Mesenchymal stem cell (in vitro differentiated cells and primary cell): Measurements from ENCODE around the gene BARHL2.
A peak's percentile ranks its signal among the peaks of the same experiment; 100 is the strongest.

Source experiments
- DNase-seq: peaks from one replicate; pipeline ENCODE4 v3.0.0-alpha.2; 2013
- H2AFZ ChIP-seq: one replicate; pipeline ENCODE4 v1.6.1; 2013; ENCODE audit warnings: low read depth, mild to moderate bottlenecking, control low read depth, inconsistent platforms, low read length, moderate library complexity
- H2AK5ac ChIP-seq: 2 replicates; pipeline ENCODE4 v1.6.1; 2013; ENCODE audit warnings: low read length, moderate library complexity, mild to moderate bottlenecking, inconsistent platforms; ENCODE audit not compliant: severe bottlenecking
- H2BK120ac ChIP-seq: one replicate; pipeline ENCODE4 v1.6.1; 2013; ENCODE audit warnings: low read depth, mild to moderate bottlenecking, inconsistent platforms, low read length, moderate library complexity
- H2BK12ac ChIP-seq, 2 experiments: one replicate each; pipeline ENCODE4 v1.6.1; 2013; ENCODE audit warnings: inconsistent platforms in 2 of 2, low read length in 2 of 2, mild to moderate bottlenecking in 2 of 2, moderate library complexity in 2 of 2, control low read depth in 1 of 2
- H2BK15ac ChIP-seq: one replicate; pipeline ENCODE4 v1.6.1; 2013; ENCODE audit warnings: mild to moderate bottlenecking, low read depth, inconsistent platforms; ENCODE audit not compliant: poor library complexity, severe bottlenecking
- H2BK5ac ChIP-seq: 2 replicates; pipeline ENCODE4 v1.6.1; 2013; ENCODE audit warnings: low read depth, mild to moderate bottlenecking, low read length, control low read depth, inconsistent platforms; ENCODE audit not compliant: poor library complexity, severe bottlenecking
- H3K14ac ChIP-seq, 2 experiments: one replicate each; pipeline ENCODE4 v1.6.1; 2013; ENCODE audit warnings: inconsistent platforms in 2 of 2, low read length in 2 of 2, control low read depth in 1 of 2, mild to moderate bottlenecking in 1 of 2, moderate library complexity in 1 of 2
- H3K18ac ChIP-seq, 2 experiments: one replicate each; pipeline ENCODE4 v1.6.1; 2013; ENCODE audit warnings: inconsistent platforms in 2 of 2, low read length in 2 of 2, control low read depth in 1 of 2, low read depth in 1 of 2, mild to moderate bottlenecking in 1 of 2
- H3K23ac ChIP-seq, 2 experiments: one replicate each; pipeline ENCODE4 v1.6.1; 2013; ENCODE audit warnings: inconsistent platforms in 2 of 2, low read length in 2 of 2, mild to moderate bottlenecking in 2 of 2, moderate library complexity in 2 of 2, control low read depth in 1 of 2
- H3K27ac ChIP-seq: 2 replicates; pipeline ENCODE4 v1.5.1; 2013; ENCODE audit warnings: mild to moderate bottlenecking, moderate library complexity, low read length, control low read depth, inconsistent platforms; ENCODE audit not compliant: poor library complexity, severe bottlenecking
- H3K27me3 ChIP-seq, 2 experiments: 2 replicates each; pipeline versions ENCODE4 v1.6.1 to v1.7.0; 2013; ENCODE audit warnings: low read length in 2 of 2, mild to moderate bottlenecking in 2 of 2, moderate library complexity in 2 of 2, control low read depth in 1 of 2, inconsistent platforms in 1 of 2; ENCODE audit not compliant: control insufficient read depth in 1 of 2, insufficient read depth in 1 of 2
- H3K36me3 ChIP-seq, 2 experiments: 2 replicates each; pipeline versions ENCODE4 v1.6.1 to v1.7.0; 2013; ENCODE audit warnings: low read length in 2 of 2, control low read depth in 1 of 2, inconsistent platforms in 1 of 2, low read depth in 1 of 2, mild to moderate bottlenecking in 1 of 2; ENCODE audit not compliant: insufficient read depth in 2 of 2, control insufficient read depth in 1 of 2
- H3K4ac ChIP-seq, 2 experiments: one replicate each; pipeline ENCODE4 v1.6.1; 2013; ENCODE audit warnings: inconsistent platforms in 2 of 2, low read length in 2 of 2, mild to moderate bottlenecking in 2 of 2, moderate library complexity in 2 of 2, control low read depth in 1 of 2, low read depth in 1 of 2
- H3K4me1 ChIP-seq: 2 replicates; pipeline ENCODE4 v1.6.1; 2013; ENCODE audit warnings: low read depth, low read length, control low read depth; ENCODE audit not compliant: control insufficient read depth, insufficient read depth
- H3K4me2 ChIP-seq: 2 replicates; pipeline ENCODE4 v1.6.1; 2013; ENCODE audit warnings: low read length, mild to moderate bottlenecking, inconsistent platforms; ENCODE audit not compliant: poor library complexity, severe bottlenecking
- H3K4me3 ChIP-seq, 2 experiments: 2 replicates each; pipeline versions ENCODE4 v1.5.1 to v1.7.0; 2013; ENCODE audit warnings: low read length in 2 of 2, mild to moderate bottlenecking in 2 of 2, control low read depth in 1 of 2, low read depth in 1 of 2; ENCODE audit not compliant: insufficient read depth in 1 of 2
- H3K79me1 ChIP-seq: replicated peaks from 2 replicates; pipeline ENCODE4 v1.6.1; 2013; ENCODE audit warnings: mild to moderate bottlenecking, control low read depth, low read length, inconsistent platforms; ENCODE audit not compliant: poor library complexity, severe bottlenecking
- H3K9ac ChIP-seq: 2 replicates; pipeline ENCODE4 v1.7.0; 2013; ENCODE audit warnings: mild to moderate bottlenecking, low read length, moderate library complexity
- H3K9me3 ChIP-seq: 2 replicates; pipeline ENCODE4 v1.7.0; 2013; ENCODE audit warnings: mild to moderate bottlenecking, low read length; ENCODE audit not compliant: control insufficient read depth
- H4K8ac ChIP-seq: one replicate; pipeline ENCODE4 v1.6.1; 2013; ENCODE audit warnings: inconsistent platforms, mild to moderate bottlenecking, low read length, moderate library complexity
- H4K91ac ChIP-seq: one replicate; pipeline ENCODE4 v1.6.1; 2013; ENCODE audit warnings: mild to moderate bottlenecking, low read length, inconsistent platforms
- whole genome bisulfite sequencing: methylation state at CpG from one replicate; pipeline ENCODE4 v1.1.7; 2013; ENCODE audit warnings: mixed read lengths; 5-methylcytosine and 5-hydroxymethylcytosine counted together

The BARHL2 gene

GRCh38 chr1:90723590-90724108 lies 6.5 kb upstream of the BARHL2 start:
- H3K79me1 ChIP-seq = no peaks in the 10 kb centered on the region

GRCh38 chr1:90722874-90723589 lies 5.9 kb upstream of the BARHL2 start:
- Histone ChIP-seq H2AK5ac (no peak overlapping the region), H3K4me1 (peaks cover 34% of the 10 kb centered on the region), H3K9me3 (no peaks in the 10 kb centered on the region), H3K9ac (no peak overlapping the region), H3K23ac (no peak overlapping the region), H2BK12ac (no peak overlapping the region), H2BK15ac (no peak overlapping the region), H4K8ac (no peak overlapping the region), H3K27me3 (peaks cover 92 to 99% of the 10 kb centered on the region in 2 experiments), H2AFZ (no peak overlapping the region), H3K4me3 (peak overlapping the region in 1 of 2 experiments; percentile 74), H3K4ac (no peak overlapping the region), H3K36me3 (no peaks in the 10 kb centered on the region), H3K27ac (no peak overlapping the region), H2BK120ac (no peak overlapping the region), H3K79me1 (no peaks in the 10 kb centered on the region), H3K18ac (no peak overlapping the region), H3K14ac (no peak overlapping the region), H3K4me2 (peak overlapping the region; percentile 21), H4K91ac (no peak overlapping the region), H2BK5ac (no peak overlapping the region)
- DNase-seq = no peak
- 13% methylated on average over 11 of the region's 12 CpGs for WGBS

More at GRCh38 chr1:90723590-90724108, 6.5 kb upstream of the BARHL2 start:
- peak overlapping the region; percentile 21 for H3K4me2 ChIP-seq
- no peak overlapping the region for H2AFZ ChIP-seq
- H2AK5ac ChIP-seq = no peak overlapping the region
- H2BK12ac ChIP-seq = no peak overlapping the region
- no peak for DNase-seq
- no peak overlapping the region for H3K9ac ChIP-seq
- H3K23ac ChIP-seq = no peak overlapping the region
- peaks cover 28% of the 10 kb centered on the region for H3K4me1 ChIP-seq
- WGBS = 5% methylated on average over 20 of the region's 22 CpGs
- no peak overlapping the region for H4K91ac ChIP-seq
- no peak overlapping the region for H3K14ac ChIP-seq
- no peaks in the 10 kb centered on the region for H3K36me3 ChIP-seq
- no peak overlapping the region for H3K18ac ChIP-seq
- no peak overlapping the region for H2BK120ac ChIP-seq
- no peak overlapping the region for H4K8ac ChIP-seq
- no peaks in the 10 kb centered on the region for H3K9me3 ChIP-seq
- H2BK5ac ChIP-seq = no peak overlapping the region
- H3K27ac ChIP-seq = no peak overlapping the region
- no peak overlapping the region for H2BK15ac ChIP-seq
- H3K4ac ChIP-seq = no peak overlapping the region
- peak overlapping the region in 1 of 2 experiments; percentile 74 for H3K4me3 ChIP-seq
- peaks cover 92 to 99% of the 10 kb centered on the region in 2 experiments for H3K27me3 ChIP-seq

GRCh38 chr1:90721210-90722194 lies 4.4 kb upstream of the BARHL2 start:
- Histone ChIP-seq H3K4me3 (no peak overlapping the region), H3K27ac (no peak overlapping the region), H4K8ac (no peak overlapping the region), H3K4ac (no peak overlapping the region), H3K9me3 (no peaks in the 10 kb centered on the region), H3K36me3 (no peaks in the 10 kb centered on the region), H2BK5ac (no peak overlapping the region), H2BK15ac (no peak overlapping the region), H3K9ac (no peak overlapping the region), H3K27me3 (peaks cover 90 to 93% of the 10 kb centered on the region in 2 experiments), H3K18ac (no peak overlapping the region), H2AK5ac (no peak overlapping the region), H3K14ac (no peak overlapping the region), H3K23ac (no peak overlapping the region), H3K79me1 (no peaks in the 10 kb centered on the region), H3K4me1 (peaks cover 43% of the 10 kb centered on the region), H2BK12ac (no peak overlapping the region), H4K91ac (no peak overlapping the region), H2BK120ac (no peak overlapping the region), H2AFZ (no peak overlapping the region), H3K4me2 (no peak overlapping the region)
- peak; percentile 59 for DNase-seq
- WGBS = 0% methylated on average over 9 of the region's 15 CpGs

- H2BK120ac ChIP-seq = no peak overlapping the region
- no peak overlapping the region for H3K18ac ChIP-seq
- H3K79me1 ChIP-seq = no peaks in the 10 kb centered on the region
- H3K23ac ChIP-seq = no peak overlapping the region
- H2AFZ ChIP-seq = no peak overlapping the region
- no peaks in the 10 kb centered on the region for H3K9me3 ChIP-seq
- no peak overlapping the region for H2BK12ac ChIP-seq
- no peaks in the 10 kb centered on the region for H3K36me3 ChIP-seq
- no peak overlapping the region for H4K91ac ChIP-seq
- WGBS = 4% methylated on average over 9 of the region's 14 CpGs
- no peak overlapping the region for H3K9ac ChIP-seq
- H2AK5ac ChIP-seq = no peak overlapping the region
- no peak overlapping the region for H3K14ac ChIP-seq
- no peak overlapping the region for H2BK15ac ChIP-seq
- DNase-seq = no peak
- H3K4me2 ChIP-seq = no peak overlapping the region
- no peak overlapping the region for H3K27ac ChIP-seq
- H4K8ac ChIP-seq = no peak overlapping the region
- no peak overlapping the region for H3K4me3 ChIP-seq
- H3K4me1 ChIP-seq = peaks cover 33% of the 10 kb centered on the region
- no peak overlapping the region for H3K4ac ChIP-seq
- H3K27me3 ChIP-seq = peaks cover 88 to 93% of the 10 kb centered on the region in 2 experiments
- H2BK5ac ChIP-seq = no peak overlapping the region
Measured at GRCh38 chr1:90720145-90720636, 3.1 kb upstream of the BARHL2 start.
